A549 (cell line): ENCODE measurements around the gene KCNN1. TPM values are rescaled to one million over a fixed set of nuclear protein-coding genes. Genes with fewer than 3 reads are reported as not detected.

Experiments used
- ATAC-seq, 2 experiments: fragments of 200-7000 bp in 1 of 2; fragments of >200 bp in 1 of 2; cut with Nextera tagmentation in 1 of 2; cut with Tn5 transposase in 1 of 2; 3 replicates each; pipeline versions ENCODE4 v1.8.0 to v1.9.1; 2018 to 2020; ENCODE audit warnings: mild to moderate bottlenecking in 1 of 2, moderate library complexity in 1 of 2
- CTCF ChIA-PET: fragments of 300-600 bp; sonication (Branson Sonifier 250); formaldehyde crosslinking; extraction: SDS; loops from one replicate; lab custom pipeline; 2021; ENCODE audit warnings: antibody characterized with exemption, inconsistent platforms; lab: Yijun Ruan, JAX
- POLR2A ChIA-PET: fragments of 350-600 bp; formaldehyde crosslinking; extraction: SDS; loops from one replicate; lab custom pipeline; 2021; ENCODE audit warnings: antibody characterized with exemption, inconsistent platforms; lab: Yijun Ruan, JAX
- DNase-seq, 2 experiments: peaks; one replicate each; pipeline versions ENCODE4 v3.0.0 to v3.0.0-alpha.2; 2011 to 2016; ENCODE audit warnings: low read depth in 1 of 2, low spot score in 1 of 2
- FAIRE-seq: peaks from 2 replicates; lab custom pipeline; 2011; peaks lifted over from hg19 to GRCh38; lab: Jason Lieb, UNC
- H3K27ac ChIP-seq, 2 experiments: fragments of >200 bp; sonication (Bioruptor Twin); formaldehyde crosslinking; 3 replicates each; pipeline ENCODE4 v1.5.1; 2016 to 2017
- H3K4me1 ChIP-seq: fragments of >200 bp; sonication (Bioruptor Twin); formaldehyde crosslinking; 3 replicates; pipeline ENCODE4 v1.6.1; 2016
- H3K4me2 ChIP-seq: fragments of >200 bp; sonication (Bioruptor Twin); formaldehyde crosslinking; 3 replicates; pipeline ENCODE4 v1.6.1; 2016
- H3K4me3 ChIP-seq: fragments of >200 bp; sonication (Bioruptor Twin); formaldehyde crosslinking; 3 replicates; pipeline ENCODE4 v1.5.1; 2016
- H3K9me3 ChIP-seq: fragments of >200 bp; sonication (Bioruptor Twin); formaldehyde crosslinking; 3 replicates; pipeline ENCODE4 v1.6.1; 2016
- CHD2 ChIP-seq: fragments of 150-350 bp; IDR thresholded peaks from 2 replicates; pipeline ENCODE4 v1.6.1; 2014; ENCODE audit warnings: low read length; ENCODE audit not compliant: partially characterized antibody
- CHD4 ChIP-seq: fragments of 200-600 bp; sonication (generic); IDR thresholded peaks from 2 replicates; pipeline ENCODE4 v1.6.1; 2016; ENCODE audit warnings: antibody characterized with exemption, mild to moderate bottlenecking, borderline replicate concordance
- EHMT2 ChIP-seq: fragments of 200-600 bp; sonication (generic); IDR thresholded peaks from 2 replicates; pipeline ENCODE4 v1.6.1; 2016; ENCODE audit warnings: antibody characterized with exemption, low read depth, mild to moderate bottlenecking, moderate library complexity
- ESRRA ChIP-seq: fragments of 150-350 bp; IDR thresholded peaks from 2 replicates; pipeline ENCODE4 v1.6.1; 2014; ENCODE audit warnings: mild to moderate bottlenecking, low read length, borderline replicate concordance
- FOSL2 ChIP-seq, 2 experiments: fragments of 450-650 bp in 1 of 2; fragments of >200 bp in 1 of 2; sonication (Bioruptor Twin) in 1 of 2; formaldehyde crosslinking; IDR thresholded peaks; 2 replicates each; pipeline versions ENCODE4 v1.5.0 to v1.6.1; 2016 to 2020; ENCODE audit warnings: mild to moderate bottlenecking in 1 of 2, moderate library complexity in 1 of 2
- HEYL ChIP-seq: fragments of 250-450 bp; sonication (Bioruptor Pico); IDR thresholded peaks from 2 replicates; pipeline ENCODE4 v1.8.0; 2021; ENCODE audit warnings: mild to moderate bottlenecking, moderate library complexity
- MYC ChIP-seq: IDR thresholded peaks from 2 replicates; pipeline ENCODE4 v1.6.1; 2012; ENCODE audit warnings: mild to moderate bottlenecking, inconsistent platforms, low read length, improper control_type of control experiment, borderline replicate concordance
- NPAS2 ChIP-seq: fragments of 250-450 bp; sonication (Bioruptor Pico); IDR thresholded peaks from 2 replicates; pipeline ENCODE4 v1.8.0; 2022; ENCODE audit warnings: mild to moderate bottlenecking, moderate library complexity, borderline replicate concordance
- POLR2A ChIP-seq: IDR thresholded peaks from 2 replicates; pipeline ENCODE4 v1.6.1; 2012; ENCODE audit warnings: mild to moderate bottlenecking, low read length
- RAD21 ChIP-seq, 2 experiments: fragments of >200 bp in 1 of 2; sonication (Bioruptor Twin) in 1 of 2; formaldehyde crosslinking in 1 of 2; IDR thresholded peaks in 1 of 2; conservative IDR thresholded peaks in 1 of 2; 2 replicates in 1 of 2; 3 replicates in 1 of 2; pipeline ENCODE4 v1.6.1; 2012 to 2018; ENCODE audit warnings: inconsistent platforms in 1 of 2
- RARB ChIP-seq: fragments of 250-450 bp; sonication (Bioruptor Pico); IDR thresholded peaks from 2 replicates; pipeline ENCODE4 v1.8.0; 2021; ENCODE audit warnings: mild to moderate bottlenecking, moderate library complexity
- RCOR1 ChIP-seq: fragments of 150-350 bp; IDR thresholded peaks from 2 replicates; pipeline ENCODE4 v1.6.1; 2014; ENCODE audit warnings: antibody characterized with exemption, low read length, low read depth
- SREBF2 ChIP-seq: fragments of 450-650 bp; IDR thresholded peaks from 2 replicates; pipeline ENCODE4 v1.6.1; 2014; ENCODE audit warnings: mild to moderate bottlenecking, moderate library complexity
- TFCP2L1 ChIP-seq: fragments of 250-450 bp; sonication (Bioruptor Pico); IDR thresholded peaks from 2 replicates; pipeline ENCODE4 v1.5.0; 2021; ENCODE audit warnings: mild to moderate bottlenecking
- ZC3H11A ChIP-seq: fragments of 450-650 bp; IDR thresholded peaks from 2 replicates; pipeline ENCODE4 v1.6.1; 2014; ENCODE audit warnings: antibody characterized with exemption, mild to moderate bottlenecking
- WGBS: methylation state at CpG from one replicate; pipeline ENCODE4 v1.1.6; 2017; ENCODE audit errors: missing lambda C conversion rate; 5-methylcytosine and 5-hydroxymethylcytosine counted together
- polyA plus RNA-seq, 4 experiments: library from polyadenylated mRNA; depleted of rRNA in 3 of 4; stranded (reverse); fragments of >200 nt; fragmentation: RNase III in 1 of 4; extraction: RNeasy Plus Mini Kit Qiagen cat#74134 plus additional on column Dnase treatment in 1 of 4; gene quantifications; 2 replicates in 3 of 4; 3 replicates in 1 of 4; pipeline ENCODE4 v1.2.3, GENCODE V29; 2011 to 2017
- TF ChIP-seq, protein P1 (sequence below): IDR thresholded peaks from 2 replicates; pipeline ENCODE4 v1.6.1; 2012
- TF ChIP-seq, protein P2 (sequence below): fragments of 200-600 bp; sonication (generic); IDR thresholded peaks from 2 replicates; pipeline ENCODE4 v1.6.1; 2016; ENCODE audit warnings: antibody characterized with exemption, mild to moderate bottlenecking, moderate library complexity
- TF ChIP-seq, protein P3 (sequence below): fragments of 250-450 bp; sonication (Bioruptor Pico); IDR thresholded peaks from 2 replicates; pipeline ENCODE4 v1.5.0; 2020; ENCODE audit warnings: low read depth, mild to moderate bottlenecking, moderate library complexity
- TF ChIP-seq, protein P4 (sequence below): fragments of 150-350 bp; IDR thresholded peaks from 2 replicates; pipeline ENCODE4 v1.6.1; 2014; ENCODE audit warnings: low read depth, mild to moderate bottlenecking, low read length

Gene KCNN1
- polyA plus RNA-seq, 2 of the 4 experiments (the other 2 are of a cell fraction): 0.43 to 0.85 TPM

DNA sequence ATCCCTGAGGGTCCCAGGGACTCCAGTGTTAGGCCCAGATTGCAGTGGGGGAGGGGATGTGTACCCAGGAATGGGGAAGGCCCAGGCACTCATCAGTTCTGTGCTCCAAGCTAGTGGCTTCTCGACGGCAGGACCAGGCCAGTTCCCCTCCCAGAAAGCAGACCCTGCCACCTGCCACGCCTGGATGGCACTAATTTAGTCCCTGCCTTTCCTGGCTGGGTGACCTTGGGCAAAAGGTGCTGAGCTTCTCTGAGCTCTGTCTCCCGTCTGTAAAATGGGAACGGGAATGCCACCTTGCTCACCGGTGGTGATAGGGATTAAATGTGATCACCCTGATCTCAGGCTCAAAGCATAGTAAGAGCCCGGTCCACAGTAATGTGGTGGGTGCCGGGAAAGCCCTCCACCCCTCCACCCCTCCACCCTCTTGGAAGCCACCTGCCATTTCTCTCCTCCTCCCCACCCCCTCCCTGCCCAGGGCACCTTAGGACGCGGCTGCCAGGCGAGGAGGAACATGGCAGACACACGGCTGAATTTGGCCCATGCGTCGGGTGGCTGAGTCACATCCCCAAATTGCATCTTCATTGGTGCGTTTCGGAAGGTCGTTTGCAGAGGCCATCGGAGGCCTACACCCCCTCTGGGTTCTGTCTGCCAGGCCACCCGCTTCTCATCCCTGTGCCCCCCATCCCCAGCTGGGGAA, 2.3 kb downstream of the KCNN1 start:
- Histone ChIP-seq H3K4me3 (no peak overlapping the region), H3K4me1 (peaks cover 3% of the 10 kb centered on the region; the same call in 1 of the 3 replicates), H3K27ac (no peak overlapping the region), H3K9me3 (no peaks in the 10 kb centered on the region), H3K4me2 (no peak overlapping the region)
- ChIA-PET POLR2A (no interaction called here), CTCF (interaction anchor here (0.6 to 3.6 kb wide), 5 partner anchors 25 to 38 kb away, joined by 3 to 27 read pairs (median 3); partner anchors contain the start of gene ARRDC2)
- no peak for FAIRE-seq
- no peak for ATAC-seq
- no peak for DNase-seq
- no peak for TF ChIP-seq RARB (CRISPR knock-in tag)
- TF ChIP-seq ESRRA: no peak
- no peak for TF ChIP-seq HEYL (CRISPR knock-in tag)
- TF ChIP-seq ZC3H11A: no peak
- TF ChIP-seq CHD2: no peak
- TF ChIP-seq, protein P1, sequence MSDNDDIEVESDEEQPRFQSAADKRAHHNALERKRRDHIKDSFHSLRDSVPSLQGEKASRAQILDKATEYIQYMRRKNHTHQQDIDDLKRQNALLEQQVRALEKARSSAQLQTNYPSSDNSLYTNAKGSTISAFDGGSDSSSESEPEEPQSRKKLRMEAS: no peak
- TF ChIP-seq, protein P2, sequence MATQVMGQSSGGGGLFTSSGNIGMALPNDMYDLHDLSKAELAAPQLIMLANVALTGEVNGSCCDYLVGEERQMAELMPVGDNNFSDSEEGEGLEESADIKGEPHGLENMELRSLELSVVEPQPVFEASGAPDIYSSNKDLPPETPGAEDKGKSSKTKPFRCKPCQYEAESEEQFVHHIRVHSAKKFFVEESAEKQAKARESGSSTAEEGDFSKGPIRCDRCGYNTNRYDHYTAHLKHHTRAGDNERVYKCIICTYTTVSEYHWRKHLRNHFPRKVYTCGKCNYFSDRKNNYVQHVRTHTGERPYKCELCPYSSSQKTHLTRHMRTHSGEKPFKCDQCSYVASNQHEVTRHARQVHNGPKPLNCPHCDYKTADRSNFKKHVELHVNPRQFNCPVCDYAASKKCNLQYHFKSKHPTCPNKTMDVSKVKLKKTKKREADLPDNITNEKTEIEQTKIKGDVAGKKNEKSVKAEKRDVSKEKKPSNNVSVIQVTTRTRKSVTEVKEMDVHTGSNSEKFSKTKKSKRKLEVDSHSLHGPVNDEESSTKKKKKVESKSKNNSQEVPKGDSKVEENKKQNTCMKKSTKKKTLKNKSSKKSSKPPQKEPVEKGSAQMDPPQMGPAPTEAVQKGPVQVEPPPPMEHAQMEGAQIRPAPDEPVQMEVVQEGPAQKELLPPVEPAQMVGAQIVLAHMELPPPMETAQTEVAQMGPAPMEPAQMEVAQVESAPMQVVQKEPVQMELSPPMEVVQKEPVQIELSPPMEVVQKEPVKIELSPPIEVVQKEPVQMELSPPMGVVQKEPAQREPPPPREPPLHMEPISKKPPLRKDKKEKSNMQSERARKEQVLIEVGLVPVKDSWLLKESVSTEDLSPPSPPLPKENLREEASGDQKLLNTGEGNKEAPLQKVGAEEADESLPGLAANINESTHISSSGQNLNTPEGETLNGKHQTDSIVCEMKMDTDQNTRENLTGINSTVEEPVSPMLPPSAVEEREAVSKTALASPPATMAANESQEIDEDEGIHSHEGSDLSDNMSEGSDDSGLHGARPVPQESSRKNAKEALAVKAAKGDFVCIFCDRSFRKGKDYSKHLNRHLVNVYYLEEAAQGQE: no peak
- TF ChIP-seq FOSL2 (IDR thresholded peaks at IDR 0.05): no peak
- no peak for TF ChIP-seq FOSL2 (CRISPR knock-in tag; IDR thresholded peaks at IDR 0.05)
- TF ChIP-seq RCOR1: no peak
- TF ChIP-seq, protein P3, sequence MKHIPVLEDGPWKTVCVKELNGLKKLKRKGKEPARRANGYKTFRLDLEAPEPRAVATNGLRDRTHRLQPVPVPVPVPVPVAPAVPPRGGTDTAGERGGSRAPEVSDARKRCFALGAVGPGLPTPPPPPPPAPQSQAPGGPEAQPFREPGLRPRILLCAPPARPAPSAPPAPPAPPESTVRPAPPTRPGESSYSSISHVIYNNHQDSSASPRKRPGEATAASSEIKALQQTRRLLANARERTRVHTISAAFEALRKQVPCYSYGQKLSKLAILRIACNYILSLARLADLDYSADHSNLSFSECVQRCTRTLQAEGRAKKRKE (CRISPR knock-in tag): no peak
- no peak for TF ChIP-seq SREBF2
- no peak for TF ChIP-seq RAD21 (conservative IDR thresholded peaks at IDR 0.05 in 1 of 2, IDR thresholded peaks at IDR 0.05 in 1 of 2)
- TF ChIP-seq POLR2A: no peak
- no peak for TF ChIP-seq MYC
- TF ChIP-seq, protein P4, sequence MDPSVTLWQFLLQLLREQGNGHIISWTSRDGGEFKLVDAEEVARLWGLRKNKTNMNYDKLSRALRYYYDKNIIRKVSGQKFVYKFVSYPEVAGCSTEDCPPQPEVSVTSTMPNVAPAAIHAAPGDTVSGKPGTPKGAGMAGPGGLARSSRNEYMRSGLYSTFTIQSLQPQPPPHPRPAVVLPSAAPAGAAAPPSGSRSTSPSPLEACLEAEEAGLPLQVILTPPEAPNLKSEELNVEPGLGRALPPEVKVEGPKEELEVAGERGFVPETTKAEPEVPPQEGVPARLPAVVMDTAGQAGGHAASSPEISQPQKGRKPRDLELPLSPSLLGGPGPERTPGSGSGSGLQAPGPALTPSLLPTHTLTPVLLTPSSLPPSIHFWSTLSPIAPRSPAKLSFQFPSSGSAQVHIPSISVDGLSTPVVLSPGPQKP: no peak
- TF ChIP-seq TFCP2L1 (CRISPR knock-in tag): no peak
- WGBS: 91% methylated on average over 10 of the region's 19 CpGs

DNA sequence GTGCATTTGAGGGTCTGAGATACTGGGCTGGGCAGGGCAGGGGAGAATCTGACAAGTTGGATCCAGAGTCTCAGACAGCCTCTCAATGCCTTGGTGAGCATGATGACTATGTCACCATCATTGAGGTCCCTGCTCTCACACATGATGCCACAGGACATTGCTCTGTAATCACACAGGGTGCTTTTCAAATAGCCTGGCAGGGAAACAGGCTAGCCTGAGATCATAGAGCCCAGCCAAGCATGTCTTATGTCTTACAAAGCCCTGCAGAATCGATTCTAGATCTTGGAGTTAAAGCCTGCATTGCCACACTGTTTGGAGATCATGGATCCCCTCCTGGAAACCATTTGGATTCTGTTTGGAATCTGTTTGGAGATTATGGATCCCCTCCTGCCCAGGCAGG, 5.3 kb downstream of the KCNN1 start:
- DNase-seq (no peak), ATAC-seq (no peak), FAIRE-seq (no peak)
- no peaks in the 10 kb centered on the region for H3K9me3 ChIP-seq
- CTCF ChIA-PET: interaction anchor here (1.4 kb wide), 1 partner anchor 34 kb away, joined by 3 read pairs; no protein-coding TSS in a partner anchor
- H3K4me2 ChIP-seq: no peak overlapping the region
- no peaks in the 10 kb centered on the region; the same call in 2 of the 3 replicates for H3K4me1 ChIP-seq
- no peak overlapping the region for H3K4me3 ChIP-seq
- TF ChIP-seq CHD4: no peak
- no peak for TF ChIP-seq NPAS2 (CRISPR knock-in tag)
- no peak for TF ChIP-seq EHMT2
- TF ChIP-seq CHD2: no peak
- no peak for TF ChIP-seq FOSL2 (IDR thresholded peaks at IDR 0.05)
- no peak for TF ChIP-seq FOSL2 (CRISPR knock-in tag; IDR thresholded peaks at IDR 0.05)
- no peak for TF ChIP-seq POLR2A
- WGBS: 44% methylated on average over 1 of the region's 1 CpG
- H3K27ac ChIP-seq: no peak overlapping the region
- POLR2A ChIA-PET: no interaction called here
